Type B pancreatic cell (in vitro differentiated cells): ENCODE results near the gene PPP1R12C. TPM values are rescaled to one million over a fixed set of nuclear protein-coding genes. Genes with fewer than 3 reads are reported as not detected.
A peak's percentile ranks its signal among the peaks of the same experiment; 100 is the strongest.

Source experiments
- DNase-seq: peaks from one replicate; pipeline ENCODE4 v3.0.0; 2021; ENCODE audit warnings: mixed read lengths; ENCODE audit not compliant: unreplicated experiment; ENCODE audit errors: extremely low spot score
- H3K27ac Mint-ChIP-seq: 2 replicates; pipeline ENCODE4 v1.8.0; 2021; ENCODE audit warnings: mild to moderate bottlenecking, mixed read lengths
- H3K27me3 Mint-ChIP-seq: 2 replicates; pipeline ENCODE4 v1.8.0; 2021; ENCODE audit warnings: mixed read lengths
- H3K36me3 Mint-ChIP-seq: 2 replicates; pipeline ENCODE4 v1.8.0; 2021; ENCODE audit warnings: mixed read lengths
- H3K4me1 Mint-ChIP-seq: one replicate; pipeline ENCODE4 v1.8.0; 2021; ENCODE audit warnings: mixed read lengths; ENCODE audit not compliant: unreplicated experiment
- H3K4me3 Mint-ChIP-seq: 2 replicates; pipeline ENCODE4 v1.8.0; 2021; ENCODE audit warnings: mild to moderate bottlenecking, mixed read lengths
- H3K9me3 Mint-ChIP-seq: 2 replicates; pipeline ENCODE4 v1.8.0; 2021; ENCODE audit warnings: mixed read lengths
- CTCF ChIP-seq: fragments of 200-600 bp; sonication (generic); conservative IDR thresholded peaks from 2 replicates; pipeline ENCODE4 v1.5.0; 2021; ENCODE audit warnings: antibody characterized with exemption, mild to moderate bottlenecking
- total RNA-seq: library from RNA; stranded (reverse); gene quantifications from 2 replicates; pipeline ENCODE4 v1.2.1, GENCODE V29; 2021; ENCODE audit warnings: low replicate concordance

PPP1R12C gene
- total RNA-seq, 1 donor from 2014 or later, result 102 TPM

GRCh38 chr19:55160128-55160985 lies 42.9 kb upstream of the PPP1R12C start:
- DNase-seq, result peak; percentile 93
- H3K27ac Mint-ChIP-seq, result no peak overlapping the region
- no peaks in the 10 kb centered on the region for H3K9me3 Mint-ChIP-seq
- H3K4me3 Mint-ChIP-seq, result peak overlapping the region; percentile 60
- H3K4me1 Mint-ChIP-seq, result peaks cover 5% of the 10 kb centered on the region
- H3K27me3 Mint-ChIP-seq, result peaks cover 46% of the 10 kb centered on the region
- peak; percentile 95 for TF ChIP-seq CTCF
- no peaks in the 10 kb centered on the region for H3K36me3 Mint-ChIP-seq

- no peaks in the 10 kb centered on the region for H3K9me3 Mint-ChIP-seq
- peaks cover 5% of the 10 kb centered on the region for H3K4me1 Mint-ChIP-seq
- DNase-seq, result no peak
- peaks cover 53% of the 10 kb centered on the region for H3K27me3 Mint-ChIP-seq
- no peak overlapping the region for H3K4me3 Mint-ChIP-seq
- no peaks in the 10 kb centered on the region for H3K36me3 Mint-ChIP-seq
- no peak overlapping the region for H3K27ac Mint-ChIP-seq
- no peak for TF ChIP-seq CTCF
These were observed 41.7 kb upstream of the PPP1R12C start for GRCh38 chr19:55158848-55159749.

GRCh38 chr19:55158423-55158822 lies 41.0 kb upstream of the PPP1R12C start:
- H3K27ac Mint-ChIP-seq, result no peak overlapping the region

GRCh38 chr19:55157064-55157908 lies 39.8 kb upstream of the PPP1R12C start, which contains the start of gene TNNI3:
TSS of gene TNNI3 (minus strand) at chr19:55157732. CDS start at chr19:55157589, 143 bp downstream.
- H3K27ac Mint-ChIP-seq, result no peak within 1 kb of the TSS
- H3K27me3 Mint-ChIP-seq, result peaks cover 44% of the 10 kb centered on the region
- no peak for TF ChIP-seq CTCF
- no peaks in the 10 kb centered on the region for H3K9me3 Mint-ChIP-seq
- H3K4me3 Mint-ChIP-seq, result peak within 1 kb of the TSS; percentile 82
- peaks cover 5% of the 10 kb centered on the region for H3K4me1 Mint-ChIP-seq
- no peak for DNase-seq
- no peaks in the 10 kb centered on the region for H3K36me3 Mint-ChIP-seq

More at GRCh38 chr19:55158423-55158822, 41.0 kb upstream of the PPP1R12C start:
- no peaks in the 10 kb centered on the region for H3K36me3 Mint-ChIP-seq
- H3K4me3 Mint-ChIP-seq, result no peak overlapping the region
- no peak for TF ChIP-seq CTCF
- peaks cover 48% of the 10 kb centered on the region for H3K27me3 Mint-ChIP-seq
- H3K4me1 Mint-ChIP-seq, result peaks cover 5% of the 10 kb centered on the region
- H3K9me3 Mint-ChIP-seq, result no peaks in the 10 kb centered on the region
- no peak for DNase-seq
